GM12878 (cell line): ENCODE measurements around the gene ASB8. TPM values are rescaled to one million over a fixed set of nuclear protein-coding genes. Genes with fewer than 3 reads are reported as not detected.

Experiments
- BACH1 ChIP-seq: fragments of 450-650 bp; IDR thresholded peaks from 2 replicates; pipeline ENCODE4 v1.6.1; 2017; ENCODE audit warnings: mild to moderate bottlenecking, borderline replicate concordance
- BMI1 ChIP-seq: fragments of 450-650 bp; IDR thresholded peaks from 2 replicates; pipeline ENCODE4 v1.6.1; 2016; ENCODE audit warnings: mild to moderate bottlenecking, moderate library complexity, borderline replicate concordance
- CTCF ChIP-seq, 3 experiments: IDR thresholded peaks in 2 of 3; conservative IDR thresholded peaks in 1 of 3; 2 replicates each; pipeline ENCODE4 v1.5.1; 2011; ENCODE audit warnings: low read depth in 3 of 3, low read length in 3 of 3, mild to moderate bottlenecking in 3 of 3, control low read depth in 2 of 3, moderate library complexity in 2 of 3, inconsistent platforms in 1 of 3, mixed read lengths in 1 of 3; ENCODE audit not compliant: control insufficient read depth in 2 of 3, insufficient read depth in 1 of 3; ENCODE audit errors: extremely low read depth in 1 of 3
- FOS ChIP-seq: IDR thresholded peaks from 3 replicates; pipeline ENCODE4 v1.6.1; 2011; ENCODE audit warnings: borderline replicate concordance; ENCODE audit not compliant: insufficient read length; ENCODE audit errors: extremely low read depth
- LARP7 ChIP-seq: fragments of 450-650 bp; IDR thresholded peaks from 2 replicates; pipeline ENCODE4 v1.6.1; 2017; ENCODE audit warnings: mild to moderate bottlenecking
- MEF2B ChIP-seq: fragments of 450-650 bp; IDR thresholded peaks from 2 replicates; pipeline ENCODE4 v1.6.1; 2018; ENCODE audit warnings: mild to moderate bottlenecking, moderate library complexity; ENCODE audit not compliant: partially characterized antibody, poor library complexity, severe bottlenecking
- MXI1 ChIP-seq: fragments of 150-350 bp; IDR thresholded peaks from 2 replicates; pipeline ENCODE4 v1.6.1; 2011; ENCODE audit warnings: low read depth, mild to moderate bottlenecking, inconsistent platforms, low read length, improper control_type of control experiment
- NBN ChIP-seq: fragments of 450-650 bp; IDR thresholded peaks from 2 replicates; pipeline ENCODE4 v1.6.1; 2016
- PKNOX1 ChIP-seq: fragments of 450-650 bp; IDR thresholded peaks from 2 replicates; pipeline ENCODE4 v1.6.1; 2016; ENCODE audit warnings: mild to moderate bottlenecking
- TCF12 ChIP-seq: IDR thresholded peaks from 2 replicates; pipeline ENCODE4 v1.6.1; 2011; ENCODE audit warnings: low read depth, mild to moderate bottlenecking, low read length
- polyA plus RNA-seq, 11 experiments: library from polyadenylated mRNA; depleted of rRNA in 4 of 11; unstranded in 6 of 11; stranded (reverse) in 5 of 11; fragments of >200 nt; fragmentation: Nextera tagmentation in 4 of 11; fragmentation: Illumina TruSeq in 1 of 11; extraction: Ambion mirVana in 4 of 11; extraction: Trizol in 1 of 11; gene quantifications; 1 replicate in 1 of 11; 2 replicates in 10 of 11; pipeline versions ENCODE4 v1.2.1 to v1.2.3, GENCODE V29; 2011 to 2016; ENCODE audit warnings: inconsistent platforms in 2 of 11, missing spikeins in 2 of 11, low read depth in 1 of 11
- total RNA-seq, 4 experiments: library from RNA; depleted of rRNA in 3 of 4; stranded (reverse); fragments of >200 nt in 3 of 4; fragmentation: Illumina TruSeq in 1 of 4; extraction: Trizol in 1 of 4; gene quantifications; 2 replicates each; pipeline versions ENCODE4 v1.2.1 to v1.2.3, GENCODE V29; 2013 to 2021

ASB8 gene
- total and polyA plus RNA-seq, 10 of the 15 experiments (the other 5 are each of a cell fraction or from before 2014, with no cell fraction given) = 23.7 to 48.0 (median 29.1) TPM

- TF ChIP-seq BMI1 (peak; percentile 98), BACH1 (0 out of 2 replicates have a peak, but pooled peaks have one; percentile 37), CTCF (IDR thresholded peaks at IDR 0.05 in 2 of 3, conservative IDR thresholded peaks at IDR 0.05 in 1 of 3; ENCODE audit: control insufficient read depth in 2 of 3, extremely low read depth in 1 of 3, insufficient read depth in 1 of 3, low read depth in 3 of 3, low read length in 3 of 3) (peak; percentile 27 to 39 (median 37); a peak in 4 of 6 replicates), FOS (no peak), NBN (0 out of 2 replicates have a peak, but pooled peaks have one; percentile 9), MEF2B (peak; percentile 28), LARP7 (peak; percentile 71; the same call in 1 of the 2 replicates), TCF12 (peak; percentile 44; the same call in 1 of the 2 replicates), MXI1 (peak; percentile 67; the same call in 1 of the 2 replicates), PKNOX1 (peak; percentile 84)
Measured at GRCh38 chr12:48183091-48183875, 26.0 kb upstream of the ASB8 start, which contains the start of gene CCDC184 (continued).
